HEK293 (cell line): ENCODE results near the gene AP1B1.
"Not testable (repeated sequence)": the region's sequence is repeated elsewhere in the genome, so short reads cannot be mapped to it uniquely, and the experiment has no call there.

ENCODE experiments used
- ZBTB8A ChIP-seq: fragments of 450-650 bp; formaldehyde crosslinking; IDR thresholded peaks from 2 replicates; pipeline ENCODE4 v1.5.1; 2016; ENCODE audit warnings: missing biosample characterization, missing genetic modification characterization
- ZFP37 ChIP-seq: fragments of 450-650 bp; formaldehyde crosslinking; IDR thresholded peaks from 2 replicates; pipeline ENCODE4 v1.5.1; 2016; ENCODE audit warnings: missing biosample characterization, missing genetic modification characterization
- ZNF624 ChIP-seq: fragments of 450-650 bp; formaldehyde crosslinking; IDR thresholded peaks from 2 replicates; pipeline ENCODE4 v1.5.1; 2017; ENCODE audit warnings: missing biosample characterization, missing genetic modification characterization

- TF ChIP-seq ZNF624, ZFP37, ZBTB8A (tag by site-specific recombination): not testable (repeated sequence)
These were observed 13.2 kb upstream of the AP1B1 start for GRCh38 chr22:29401538-29401937.
